H1 (cell line): ENCODE results near the gene CHD8. TPM values are rescaled to one million over a fixed set of nuclear protein-coding genes. Genes with fewer than 3 reads are reported as not detected.
A peak's percentile ranks its signal among the peaks of the same experiment; 100 is the strongest.

Source experiments
- CTCF ChIA-PET: fragments of 300-600 bp; sonication (Branson Sonifier 250); formaldehyde crosslinking; loops from one replicate; lab custom pipeline; 2021; ENCODE audit not compliant: partially characterized antibody; lab: Charles Lee
- POLR2A ChIA-PET: fragments of 300-600 bp; sonication (Branson Sonifier 250); formaldehyde crosslinking; loops from one replicate; lab custom pipeline; 2021; ENCODE audit warnings: inconsistent platforms; ENCODE audit not compliant: partially characterized antibody; lab: Charles Lee
- DNase-seq, 2 experiments: peaks; one replicate each; pipeline versions ENCODE4 v3.0.0 to v3.0.0-alpha.2; 2010 to 2022; ENCODE audit warnings: low spot score in 2 of 2, low read depth in 1 of 2, mixed read lengths in 1 of 2
- FAIRE-seq: peaks from 2 replicates; lab custom pipeline; 2011; peaks lifted over from hg19 to GRCh38; lab: Jason Lieb, UNC
- H2AFZ ChIP-seq: 2 replicates; pipeline ENCODE4 v1.8.1; 2012; ENCODE audit warnings: low read length, inconsistent platforms
- H2AK5ac ChIP-seq: 2 replicates; pipeline ENCODE4 v1.6.1; 2013; ENCODE audit warnings: low read depth, low read length
- H2BK120ac ChIP-seq: replicated peaks from 2 replicates; pipeline ENCODE3; 2013; ENCODE audit warnings: low read depth, low read length, inconsistent platforms
- H2BK12ac ChIP-seq: 2 replicates; pipeline ENCODE4 v1.6.1; 2013; ENCODE audit warnings: low read depth, low read length
- H2BK15ac ChIP-seq: 2 replicates; pipeline ENCODE4 v1.6.1; 2013; ENCODE audit warnings: low read length
- H2BK20ac ChIP-seq: 2 replicates; pipeline ENCODE4 v1.6.1; 2013; ENCODE audit warnings: low read length
- H2BK5ac ChIP-seq: 2 replicates; pipeline ENCODE4 v1.6.1; 2013; ENCODE audit warnings: low read depth, low read length
- H3K14ac ChIP-seq: 2 replicates; pipeline ENCODE4 v1.6.1; 2013; ENCODE audit warnings: inconsistent platforms; ENCODE audit not compliant: insufficient read length
- H3K18ac ChIP-seq: 2 replicates; pipeline ENCODE4 v1.6.1; 2013; ENCODE audit warnings: low read length; ENCODE audit errors: extremely low read depth
- H3K23ac ChIP-seq: 2 replicates; pipeline ENCODE4 v1.6.1; 2013; ENCODE audit warnings: inconsistent platforms; ENCODE audit not compliant: insufficient read length
- H3K23me2 ChIP-seq: 2 replicates; pipeline ENCODE4 v1.6.1; 2013; ENCODE audit warnings: low read depth, low read length
- H3K27ac ChIP-seq: 2 replicates; pipeline ENCODE4 v1.6.1; 2011; ENCODE audit warnings: low read depth, low read length, inconsistent platforms
- H3K27me3 ChIP-seq, 4 experiments: replicated peaks in 1 of 4; 1 replicate in 1 of 4; 2 replicates in 3 of 4; pipeline versions ENCODE4 v1.6.1 to v1.8.1; 2011 to 2013; ENCODE audit warnings: low read length in 3 of 4, mild to moderate bottlenecking in 3 of 4, inconsistent platforms in 2 of 4, mixed read lengths in 2 of 4, moderate library complexity in 1 of 4; ENCODE audit not compliant: control insufficient read depth in 3 of 4, insufficient read depth in 3 of 4; ENCODE audit errors: extremely low read depth in 1 of 4
- H3K36me3 ChIP-seq, 4 experiments: 2 replicates each; pipeline versions ENCODE4 v1.6.1 to v1.8.1; 2011 to 2013; ENCODE audit warnings: mild to moderate bottlenecking in 4 of 4, low read length in 3 of 4, moderate library complexity in 2 of 4, control low read depth in 1 of 4, inconsistent platforms in 1 of 4; ENCODE audit not compliant: insufficient read depth in 4 of 4, control insufficient read depth in 2 of 4
- H3K4ac ChIP-seq: replicated peaks from 2 replicates; pipeline ENCODE3; 2013; ENCODE audit warnings: low read length, low read depth, mixed read lengths, inconsistent platforms; ENCODE audit not compliant: insufficient read length
- H3K4me1 ChIP-seq, 4 experiments: replicated peaks in 1 of 4; 1 replicate in 1 of 4; 2 replicates in 3 of 4; pipeline versions ENCODE4 v1.6.1 to v1.8.1; 2011 to 2013; ENCODE audit warnings: low read length in 3 of 4, inconsistent platforms in 2 of 4, mixed read lengths in 1 of 4; ENCODE audit not compliant: insufficient read depth in 4 of 4, control insufficient read depth in 3 of 4
- H3K4me2 ChIP-seq, 2 experiments: 2 replicates each; pipeline versions ENCODE4 v1.6.1 to v1.8.1; 2011 to 2013; ENCODE audit warnings: low read depth in 2 of 2, low read length in 2 of 2, control low read depth in 1 of 2, inconsistent platforms in 1 of 2, mild to moderate bottlenecking in 1 of 2; ENCODE audit not compliant: insufficient read depth in 1 of 2
- H3K4me3 ChIP-seq, 4 experiments: fragments of 200-600, 300-600 bp in 1 of 4; sonication (generic), shearing (Covaris generic), sonication (Bioruptor Twin) in 1 of 4; 2 replicates each; pipeline versions ENCODE4 v1.5.1 to v1.8.1; 2011 to 2016; ENCODE audit warnings: low read length in 4 of 4, low read depth in 3 of 4, control low read depth in 2 of 4, inconsistent platforms in 2 of 4, mild to moderate bottlenecking in 2 of 4, mixed read lengths in 1 of 4, moderate library complexity in 1 of 4; ENCODE audit not compliant: insufficient read depth in 2 of 4; ENCODE audit errors: extremely low read depth in 1 of 4
- H3K56ac ChIP-seq: replicated peaks from 2 replicates; pipeline ENCODE3; 2013; ENCODE audit warnings: low read depth, mild to moderate bottlenecking, mixed read lengths, low read length, inconsistent platforms; ENCODE audit not compliant: insufficient read length
- H3K79me1 ChIP-seq: 2 replicates; pipeline ENCODE4 v1.6.1; 2013; ENCODE audit warnings: low read depth, low read length, control low read depth
- H3K79me2 ChIP-seq, 2 experiments: 2 replicates each; pipeline versions ENCODE4 v1.6.1 to v1.8.1; 2012 to 2013; ENCODE audit warnings: low read length in 2 of 2, mild to moderate bottlenecking in 2 of 2, inconsistent platforms in 1 of 2; ENCODE audit not compliant: insufficient read depth in 2 of 2, control insufficient read depth in 1 of 2
- H3K9ac ChIP-seq, 4 experiments: replicated peaks in 1 of 4; 1 replicate in 1 of 4; 2 replicates in 3 of 4; pipeline versions ENCODE4 v1.6.1 to v1.8.1; 2011 to 2013; ENCODE audit warnings: low read depth in 3 of 4, low read length in 3 of 4, control low read depth in 2 of 4, mild to moderate bottlenecking in 2 of 4, moderate library complexity in 2 of 4, inconsistent platforms in 1 of 4; ENCODE audit errors: extremely low read depth in 1 of 4
- H3K9me3 ChIP-seq, 2 experiments: 2 replicates each; pipeline versions ENCODE4 v1.6.1 to v1.8.1; 2012 to 2013; ENCODE audit warnings: mild to moderate bottlenecking in 2 of 2, moderate library complexity in 2 of 2, control low read depth in 1 of 2, inconsistent platforms in 1 of 2, low read depth in 1 of 2, low read length in 1 of 2, mixed read lengths in 1 of 2; ENCODE audit not compliant: insufficient read depth in 2 of 2
- H4K20me1 ChIP-seq, 2 experiments: replicated peaks in 1 of 2; 2 replicates each; pipeline versions ENCODE3 to v1.8.1; 2011 to 2013; ENCODE audit warnings: inconsistent platforms in 2 of 2, low read length in 2 of 2, mild to moderate bottlenecking in 1 of 2; ENCODE audit not compliant: insufficient read depth in 2 of 2, control insufficient read depth in 1 of 2
- H4K5ac ChIP-seq: 2 replicates; pipeline ENCODE4 v1.6.1; 2013; ENCODE audit warnings: low read length, low read depth, mixed read lengths, inconsistent platforms; ENCODE audit not compliant: insufficient read length
- H4K8ac ChIP-seq: 2 replicates; pipeline ENCODE4 v1.8.0; 2013; ENCODE audit warnings: mild to moderate bottlenecking, moderate library complexity, low read length, inconsistent platforms; ENCODE audit not compliant: insufficient read depth; ENCODE audit errors: extremely low read depth
- H4K91ac ChIP-seq: replicated peaks from 2 replicates; pipeline ENCODE3; 2013; ENCODE audit warnings: low read length, mixed read lengths, inconsistent platforms; ENCODE audit not compliant: insufficient read length
- EZH2 ChIP-seq: fragments of 200-600 bp; sonication (generic); IDR thresholded peaks from 2 replicates; pipeline ENCODE4 v1.7.1; 2012; ENCODE audit warnings: low read depth, mild to moderate bottlenecking, moderate library complexity, low read length, inconsistent platforms; ENCODE audit not compliant: severe bottlenecking
- SIN3A ChIP-seq, 2 experiments: IDR thresholded peaks in 1 of 2; conservative IDR thresholded peaks in 1 of 2; 2 replicates each; pipeline ENCODE4 v1.6.1; 2011 to 2012; ENCODE audit warnings: low read length in 2 of 2, improper control_type of control experiment in 1 of 2, low read depth in 1 of 2, mild to moderate bottlenecking in 1 of 2
- SP2 ChIP-seq: IDR thresholded peaks from 2 replicates; pipeline ENCODE4 v1.6.1; 2012; ENCODE audit warnings: mild to moderate bottlenecking, low read length, inconsistent platforms
- WGBS, 2 experiments: shearing (Covaris generic) in 1 of 2; methylation state at CpG; one replicate each; pipeline versions ENCODE4 v1.1.6 to v1.1.7; 2013 to 2015; ENCODE audit warnings: low lambda C conversion rate in 2 of 2, mixed read lengths in 2 of 2, inconsistent platforms in 1 of 2, low coverage in 1 of 2, missing lambda C conversion rate in 1 of 2; ENCODE audit not compliant: insufficient replicate concordance in 2 of 2, insufficient coverage in 1 of 2, insufficient read length in 1 of 2; ENCODE audit errors: extremely low coverage in 1 of 2, missing lambda C conversion rate in 1 of 2; 5-methylcytosine and 5-hydroxymethylcytosine counted together
- polyA plus RNA-seq, 7 experiments: library from polyadenylated mRNA; depleted of rRNA in 3 of 7; stranded (reverse) in 5 of 7; unstranded in 2 of 7; fragments of >200 nt in 5 of 7; fragments of 200-250 nt in 2 of 7; gene quantifications; 1 replicate in 5 of 7; 2 replicates in 1 of 7; 4 replicates in 1 of 7; pipeline versions ENCODE4 v1.2.1 to v1.2.3, GENCODE V29; 2011 to 2013; ENCODE audit warnings: missing spikeins in 2 of 7, mixed read lengths in 2 of 7
- total RNA-seq: library from RNA; stranded (reverse); fragmentation: NEBNext Ultra II Directional; extraction: Animal tissue kit (Norgen Biotek cat#: 25700); gene quantifications from 2 replicates; pipeline ENCODE4 v1.2.1, GENCODE V29; 2021

Gene CHD8
- total and polyA plus RNA-seq, 2 of the 8 experiments (the other 6 are each of a cell fraction or from before 2014, with no cell fraction given): 88.3 to 140 TPM

DNA sequence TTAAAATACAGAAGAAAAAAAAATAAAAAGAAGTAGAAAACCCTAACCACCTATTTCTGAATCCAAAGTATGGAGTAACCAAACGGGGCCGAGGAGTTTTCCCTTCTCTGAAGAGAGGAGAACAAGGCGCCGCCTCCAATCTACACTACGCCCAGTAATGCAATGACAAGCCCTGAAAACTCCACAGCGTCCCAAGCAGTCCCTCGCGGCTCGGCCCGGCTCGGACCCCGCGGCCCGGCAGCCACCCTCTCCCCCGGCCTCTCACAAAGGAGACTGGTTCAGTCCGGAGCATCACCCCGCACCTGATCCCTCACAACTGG is 371 bp downstream of the CHD8 start:
- no peak overlapping the region for H2BK15ac ChIP-seq
- H4K5ac ChIP-seq: peak overlapping the region; percentile 1
- peaks cover 0 to 4% (median 1%) of the 10 kb centered on the region in 4 experiments; a peak in 3 of 7 replicates for H3K4me1 ChIP-seq
- H3K9me3 ChIP-seq: no peaks in the 10 kb centered on the region
- no peaks in the 10 kb centered on the region; the same call in 1 of the 2 replicates for H3K79me1 ChIP-seq
- no peak overlapping the region; the same call in 1 of the 2 replicates for H2BK12ac ChIP-seq
- H3K36me3 ChIP-seq: peaks cover 0 to 14% (median 3%) of the 10 kb centered on the region in 4 experiments; a peak in 3 of 8 replicates
- peak overlapping the region; percentile 90; the same call in 1 of the 2 replicates for H4K8ac ChIP-seq
- ChIA-PET POLR2A (interaction anchor here (0.6 to 4.0 kb wide), 19 partner anchors 10 to 445 kb away, joined by 3 to 62 read pairs (median 3); partner anchors contain the start of gene TOX4), CTCF (interaction anchor here (0.6 to 3.7 kb wide), 11 partner anchors 9 to 101 kb away, joined by 3 to 16 read pairs (median 5); partner anchors contain the start of gene TOX4)
- peak overlapping the region; percentile 86 for H3K27ac ChIP-seq
- H3K23me2 ChIP-seq: peaks cover 7% of the 10 kb centered on the region
- FAIRE-seq: no peak
- H3K23ac ChIP-seq: no peak overlapping the region
- WGBS, 2 experiments: 0% methylated on average over 14 of the region's 17 CpGs; no CpG with 5 or more reads in 1 of the 2 experiments
- no peak overlapping the region for H2BK120ac ChIP-seq
- peak overlapping the region; percentile 90 to 97 (median 95) for H3K9ac ChIP-seq
- peak overlapping the region; percentile 27 for H3K56ac ChIP-seq
- peaks cover 2 to 8% of the 10 kb centered on the region in 2 experiments for H4K20me1 ChIP-seq
- no peak overlapping the region for H2AFZ ChIP-seq
- H3K14ac ChIP-seq: no peak overlapping the region
- no peak overlapping the region for H3K4ac ChIP-seq
- peak overlapping the region; percentile 87 to 98 (median 94) for H3K4me3 ChIP-seq
- H2AK5ac ChIP-seq: peak overlapping the region; percentile 60; the same call in 1 of the 2 replicates
- TF ChIP-seq EZH2: no peak
- TF ChIP-seq SP2: no peak
- peak in 1 of 2 experiments; percentile 56; a peak in 1 of 4 replicates for TF ChIP-seq SIN3A (conservative IDR thresholded peaks at IDR 0.05 in 1 of 2, IDR thresholded peaks at IDR 0.05 in 1 of 2; ENCODE audit: low read depth in 1 of 2, low read length in 2 of 2)
- H4K91ac ChIP-seq: no peak overlapping the region
- DNase-seq: no peak
- peak overlapping the region; percentile 75 for H2BK5ac ChIP-seq
- no peak overlapping the region for H2BK20ac ChIP-seq
- H3K27me3 ChIP-seq: no peaks in the 10 kb centered on the region
- peaks cover 24 to 53% of the 10 kb centered on the region in 2 experiments for H3K79me2 ChIP-seq
- peak overlapping the region; percentile 85; the same call in 1 of the 2 replicates for H3K18ac ChIP-seq
- peak overlapping the region; percentile 79 to 98 for H3K4me2 ChIP-seq
